Mucosa of stomach (tissue), 1 donor: Measurements from ENCODE around the gene PYROXD2.
"Not testable (repeated sequence)": the region's sequence is repeated elsewhere in the genome, so short reads cannot be mapped to it uniquely, and the experiment has no call there.

ENCODE experiments used
- H3K27me3 ChIP-seq: one replicate; pipeline ENCODE4 v1.7.0; 2013; ENCODE audit warnings: mild to moderate bottlenecking, low read length; ENCODE audit not compliant: control insufficient read depth, insufficient read depth
- H3K36me3 ChIP-seq: one replicate; pipeline ENCODE4 v1.7.0; 2013; ENCODE audit warnings: low read length; ENCODE audit not compliant: control insufficient read depth, insufficient read depth
- H3K4me1 ChIP-seq: one replicate; pipeline ENCODE4 v1.7.0; 2013; ENCODE audit warnings: mild to moderate bottlenecking, low read length; ENCODE audit not compliant: control insufficient read depth, insufficient read depth
- H3K4me3 ChIP-seq: one replicate; pipeline ENCODE4 v1.7.0; 2013; ENCODE audit warnings: low read length
- H3K9ac ChIP-seq: one replicate; pipeline ENCODE4 v1.7.0; 2013; ENCODE audit warnings: mild to moderate bottlenecking, low read length, moderate library complexity
- H3K9me3 ChIP-seq: one replicate; pipeline ENCODE4 v1.7.0; 2013; ENCODE audit warnings: mild to moderate bottlenecking, low read length, moderate library complexity; ENCODE audit not compliant: control insufficient read depth
- donor health status: Pancreatic carcinoma.

PYROXD2 gene

DNA sequence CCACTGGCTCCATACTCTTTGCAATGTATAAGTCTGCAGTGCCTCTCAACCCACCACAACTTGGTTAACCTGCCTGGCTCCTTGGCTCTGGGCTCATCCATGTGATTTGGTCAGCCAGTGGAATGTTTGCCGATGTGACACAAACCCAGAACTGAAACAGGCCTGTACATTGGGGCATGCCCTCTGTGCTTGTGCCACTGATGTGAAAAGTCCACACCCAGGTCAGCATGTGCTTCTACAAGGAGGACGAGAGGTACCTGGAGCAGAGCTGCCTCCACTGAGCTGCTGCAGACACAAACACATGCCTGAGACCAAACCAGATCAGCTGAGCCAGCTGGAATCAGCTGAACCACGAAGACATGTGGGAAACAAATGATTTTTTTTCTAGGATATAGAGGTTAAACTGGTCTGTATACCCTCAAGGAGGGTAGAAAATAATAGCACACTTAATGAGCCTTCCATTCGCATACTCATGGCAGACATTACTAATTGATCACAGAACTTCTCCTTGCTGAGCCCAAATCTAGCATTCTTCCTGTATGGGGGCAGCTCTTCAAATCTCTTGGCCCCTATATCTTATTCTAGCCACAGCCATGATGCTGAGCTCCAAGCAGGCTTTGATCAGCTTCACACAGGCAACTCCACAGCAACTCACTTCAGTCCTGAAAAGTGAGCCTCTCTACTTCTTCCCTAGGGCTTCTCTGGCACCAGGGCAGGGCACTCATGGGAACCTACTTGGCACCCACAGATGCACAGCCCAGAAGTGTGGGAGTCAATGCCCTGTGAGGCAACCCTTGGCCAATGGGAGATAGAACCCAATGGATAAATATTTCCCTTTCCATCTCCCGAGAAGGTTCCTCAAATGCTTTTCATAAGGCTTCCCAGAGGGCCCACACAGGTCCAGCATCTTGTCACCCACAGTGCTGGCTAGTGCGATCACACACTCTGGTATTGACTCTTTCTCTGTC, 18.6 kb downstream of the PYROXD2 start:
- Histone ChIP-seq H3K4me1 (no peaks in the 10 kb centered on the region), H3K9me3 (no peaks in the 10 kb centered on the region), H3K9ac (no peak overlapping the region), H3K4me3 (no peak overlapping the region), H3K36me3 (no peaks in the 10 kb centered on the region), H3K27me3 (no peaks in the 10 kb centered on the region)

- H3K27me3 ChIP-seq = no peaks in the 10 kb centered on the region
- no peaks in the 10 kb centered on the region for H3K36me3 ChIP-seq
- no peaks in the 10 kb centered on the region for H3K4me1 ChIP-seq
- no peak overlapping the region for H3K4me3 ChIP-seq
- H3K9me3 ChIP-seq = no peaks in the 10 kb centered on the region
- no peak overlapping the region for H3K9ac ChIP-seq
Observed at GRCh38 chr10:98394851-98395440, 20.0 kb downstream of the PYROXD2 start.

GRCh38 chr10:98391578-98391991, 23.4 kb downstream of the PYROXD2 start:
- Histone ChIP-seq H3K9ac (no peak overlapping the region), H3K4me3 (no peak overlapping the region), H3K36me3 (no peaks in the 10 kb centered on the region), H3K27me3 (no peaks in the 10 kb centered on the region), H3K9me3 (no peaks in the 10 kb centered on the region), H3K4me1 (no peaks in the 10 kb centered on the region)

DNA sequence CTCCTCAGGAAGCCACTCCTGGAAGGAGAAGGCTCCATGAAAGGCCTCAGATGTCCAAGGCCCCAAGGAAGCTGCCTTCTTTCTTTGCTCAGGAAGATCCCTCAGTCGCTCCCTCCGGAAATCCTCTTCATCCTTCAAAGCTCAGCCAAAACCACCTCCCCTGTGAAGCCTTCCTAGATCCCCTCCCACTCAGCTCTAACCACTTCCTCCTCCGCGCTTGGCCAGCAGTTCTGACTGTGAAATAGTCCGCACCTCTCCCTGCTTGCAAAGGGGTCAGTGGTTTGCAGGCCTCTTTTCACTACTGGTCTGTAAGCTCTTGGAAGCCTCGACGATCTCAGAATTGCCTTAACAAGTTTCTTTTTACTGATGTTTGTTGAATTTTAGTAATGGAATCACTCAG, 23.9 kb downstream of the PYROXD2 start:
- Histone ChIP-seq H3K4me1 (no peaks in the 10 kb centered on the region), H3K4me3 (no peak overlapping the region), H3K36me3 (no peaks in the 10 kb centered on the region), H3K9ac (no peak overlapping the region), H3K27me3 (no peaks in the 10 kb centered on the region), H3K9me3 (no peaks in the 10 kb centered on the region)

DNA sequence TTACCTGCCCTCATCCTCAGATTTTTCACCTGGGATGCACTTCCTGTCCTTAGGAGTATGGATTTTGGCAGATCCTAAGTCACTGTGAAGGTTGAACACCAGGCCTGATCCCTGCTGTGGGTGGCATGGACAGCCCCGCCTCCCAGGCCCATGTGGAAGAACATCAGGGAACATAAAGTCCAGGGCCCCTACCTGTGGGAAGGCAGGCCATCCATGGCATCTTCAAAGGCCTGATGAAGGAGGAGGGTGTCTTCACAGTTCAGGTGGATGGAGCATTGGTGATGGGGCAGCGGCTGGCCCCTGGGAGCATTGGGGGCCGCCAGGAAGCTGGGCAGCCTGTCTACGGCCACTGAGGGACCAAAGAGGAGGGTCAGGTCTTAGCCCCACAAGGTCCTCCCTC, 24.6 kb downstream of the PYROXD2 start:
- Histone ChIP-seq H3K9me3 (no peaks in the 10 kb centered on the region), H3K36me3 (no peaks in the 10 kb centered on the region), H3K27me3 (no peaks in the 10 kb centered on the region), H3K4me1 (no peaks in the 10 kb centered on the region), H3K4me3 (no peak overlapping the region), H3K9ac (no peak overlapping the region)

DNA sequence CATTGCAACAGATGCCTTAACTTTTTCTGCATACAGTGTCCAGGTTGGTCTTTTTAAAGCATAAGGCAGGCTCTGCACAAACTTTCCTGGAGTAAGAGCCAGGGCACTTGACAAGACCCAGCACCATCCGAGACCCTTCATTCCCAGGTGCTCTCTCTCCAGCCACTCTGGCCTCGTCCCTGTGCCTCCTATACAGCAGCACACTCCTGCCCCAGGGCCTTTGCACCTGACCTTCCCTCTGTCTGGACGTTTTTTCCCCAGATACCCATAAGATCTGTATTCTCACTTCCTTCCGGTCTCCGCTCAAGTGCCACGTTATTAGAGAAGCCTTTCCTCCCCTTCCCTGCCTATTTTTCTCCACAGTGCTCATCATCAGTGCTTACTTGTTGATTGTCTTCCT, 25.6 kb downstream of the PYROXD2 start:
- Histone ChIP-seq H3K9ac (no peak overlapping the region), H3K4me3 (no peak overlapping the region), H3K27me3 (no peaks in the 10 kb centered on the region), H3K4me1 (no peaks in the 10 kb centered on the region), H3K9me3 (no peaks in the 10 kb centered on the region), H3K36me3 (no peaks in the 10 kb centered on the region)

- Histone ChIP-seq H3K27me3 (no peaks in the 10 kb centered on the region), H3K4me1 (no peaks in the 10 kb centered on the region), H3K9me3 (no peaks in the 10 kb centered on the region), H3K9ac (no peak overlapping the region), H3K4me3 (no peak overlapping the region), H3K36me3 (no peaks in the 10 kb centered on the region)
Observed at GRCh38 chr10:98388101-98388655, 26.8 kb downstream of the PYROXD2 start.

- no peaks in the 10 kb centered on the region for H3K9me3 ChIP-seq
- H3K4me3 ChIP-seq = no peak overlapping the region
- no peaks in the 10 kb centered on the region for H3K36me3 ChIP-seq
- no peaks in the 10 kb centered on the region for H3K27me3 ChIP-seq
- H3K4me1 ChIP-seq = no peaks in the 10 kb centered on the region
- H3K9ac ChIP-seq = no peak overlapping the region
Observed at GRCh38 chr10:98384531-98385133, 30.4 kb downstream of the PYROXD2 start.

DNA sequence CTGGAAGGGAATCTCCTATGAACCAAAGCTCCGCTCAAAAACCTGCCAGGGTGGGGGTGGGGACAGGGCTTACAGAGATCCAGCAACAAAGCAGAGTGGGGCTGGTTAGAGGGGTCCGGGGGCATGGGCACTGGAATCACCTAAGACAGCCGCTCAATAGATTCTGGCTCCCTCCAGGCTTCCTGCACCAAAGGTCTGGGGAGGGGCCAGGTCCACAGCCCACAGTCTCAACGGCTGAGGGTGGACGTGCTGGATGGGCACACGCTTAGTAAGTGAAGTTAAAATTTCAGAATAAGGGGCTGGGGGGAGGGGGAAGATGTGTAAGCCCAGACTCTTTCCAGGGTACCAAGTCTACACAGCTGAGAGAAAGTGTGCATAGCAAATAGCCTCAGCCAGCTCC, 31.1 kb downstream of the PYROXD2 start:
- H3K4me3 ChIP-seq = no peak overlapping the region
- no peaks in the 10 kb centered on the region for H3K4me1 ChIP-seq
- no peaks in the 10 kb centered on the region for H3K9me3 ChIP-seq
- no peak overlapping the region for H3K9ac ChIP-seq
- H3K36me3 ChIP-seq = no peaks in the 10 kb centered on the region
- no peaks in the 10 kb centered on the region for H3K27me3 ChIP-seq

DNA sequence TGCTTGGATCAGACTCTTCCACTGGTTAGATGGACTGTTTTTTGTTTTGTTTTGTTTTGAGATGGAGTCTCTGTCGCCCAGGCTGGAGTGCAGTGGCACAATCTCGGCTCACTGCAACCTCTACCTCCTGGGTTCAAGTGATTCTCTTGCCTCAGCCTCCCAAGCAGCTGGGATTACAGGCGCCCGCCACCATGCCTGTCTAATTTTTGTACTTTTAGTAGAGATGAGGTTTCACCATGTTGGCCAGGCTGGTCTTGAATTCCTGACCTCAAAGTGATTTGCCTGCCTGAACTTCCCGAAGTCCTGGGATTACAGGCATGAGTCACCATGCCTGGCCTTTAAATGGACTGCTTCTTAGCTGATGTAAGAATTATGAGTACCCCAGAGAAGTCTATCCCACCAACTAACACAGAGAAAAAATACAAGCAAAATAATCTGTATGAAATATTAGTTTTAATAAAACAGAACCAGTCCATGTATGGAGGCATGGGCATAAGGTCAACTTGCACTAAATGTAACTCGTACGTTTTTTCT, 31.8 kb downstream of the PYROXD2 start:
- not testable (repeated sequence) for H3K36me3 ChIP-seq, H3K4me3 ChIP-seq, H3K9ac ChIP-seq, H3K27me3 ChIP-seq, H3K4me1 ChIP-seq, H3K9me3 ChIP-seq

DNA sequence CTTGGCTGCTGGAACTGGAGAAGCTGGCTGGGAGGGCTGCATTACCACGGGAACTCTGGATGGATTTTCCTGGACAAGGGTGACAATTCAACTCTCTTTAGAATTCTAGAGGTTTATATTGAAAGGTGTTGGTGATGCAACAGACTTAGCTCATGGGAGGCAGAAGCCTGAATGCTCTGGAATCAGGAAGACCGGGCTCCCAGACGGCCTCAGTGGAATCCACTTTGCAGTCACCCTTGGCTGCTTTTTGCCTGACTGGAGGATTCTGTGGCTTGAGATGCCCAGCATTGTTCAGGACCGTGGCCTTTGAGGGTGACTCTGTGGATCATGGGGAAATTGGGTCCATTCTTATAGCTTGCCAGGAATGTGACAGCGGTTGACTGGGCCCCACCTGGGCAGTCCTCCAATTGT, 32.3 kb downstream of the PYROXD2 start:
- Histone ChIP-seq H3K27me3 (no peaks in the 10 kb centered on the region), H3K9ac (no peak overlapping the region), H3K36me3 (no peaks in the 10 kb centered on the region), H3K9me3 (no peaks in the 10 kb centered on the region), H3K4me1 (no peaks in the 10 kb centered on the region), H3K4me3 (no peak overlapping the region)
